Neural progenitor cell (in vitro differentiated cells): ENCODE data around the gene ZPLD1. TPM values are rescaled to one million over a fixed set of nuclear protein-coding genes. Genes with fewer than 3 reads are reported as not detected.

ENCODE experiments used
- DNase-seq: peaks from one replicate; pipeline ENCODE4 v3.0.0-alpha.2; 2016; ENCODE audit warnings: low spot score
- H2AFZ ChIP-seq: fragments of 200-600 bp; sonication (generic); replicated peaks from 2 replicates; pipeline ENCODE4 v1.6.1; 2016; ENCODE audit warnings: antibody characterized with exemption
- H3F3A ChIP-seq: fragments of 200-600 bp; sonication (generic); 2 replicates; pipeline ENCODE4 v1.6.1; 2016; ENCODE audit warnings: antibody characterized with exemption, low read depth
- H3K27ac ChIP-seq: fragments of 200-600 bp; sonication (generic); 2 replicates; pipeline ENCODE4 v1.5.1; 2016; ENCODE audit warnings: mild to moderate bottlenecking
- H3K27me3 ChIP-seq: fragments of 200-600 bp; sonication (generic); 2 replicates; pipeline ENCODE4 v1.6.1; 2016; ENCODE audit warnings: mild to moderate bottlenecking, moderate library complexity
- H3K36me3 ChIP-seq: fragments of 200-600 bp; sonication (generic); 2 replicates; pipeline ENCODE4 v1.5.1; 2016
- H3K4me1 ChIP-seq: fragments of 200-600 bp; sonication (generic); 2 replicates; pipeline ENCODE4 v1.6.1; 2016; ENCODE audit warnings: mixed run types
- H3K4me2 ChIP-seq: fragments of 200-600 bp; sonication (generic); 2 replicates; pipeline ENCODE4 v1.6.1; 2016
- H3K4me3 ChIP-seq: fragments of 200-600 bp; sonication (generic); 2 replicates; pipeline ENCODE4 v1.5.1; 2016
- H3K79me2 ChIP-seq: fragments of 200-600 bp; sonication (generic); 2 replicates; pipeline ENCODE4 v1.6.1; 2016; ENCODE audit warnings: low read depth
- H3K9ac ChIP-seq: fragments of 200-600 bp; sonication (generic); 2 replicates; pipeline ENCODE4 v1.6.1; 2016
- H3K9me3 ChIP-seq: fragments of 200-600 bp; sonication (generic); 2 replicates; pipeline ENCODE4 v1.5.1; 2016; ENCODE audit warnings: low read depth
- H4K20me1 ChIP-seq: fragments of 200-600 bp; sonication (generic); 2 replicates; pipeline ENCODE4 v1.6.1; 2016; ENCODE audit warnings: low read depth
- H3K27ac Mint-ChIP-seq: 3 replicates; pipeline ENCODE4 v1.8.0; 2021; ENCODE audit warnings: mixed read lengths
- H3K27me3 Mint-ChIP-seq: 2 replicates; pipeline ENCODE4 v1.8.0; 2022; ENCODE audit warnings: low read depth, mild to moderate bottlenecking, inconsistent platforms, moderate library complexity, mixed read lengths; ENCODE audit not compliant: insufficient read depth
- H3K36me3 Mint-ChIP-seq: 3 replicates; pipeline ENCODE4 v1.8.0; 2021; ENCODE audit warnings: mixed read lengths
- H3K4me1 Mint-ChIP-seq: 3 replicates; pipeline ENCODE4 v1.8.0; 2021; ENCODE audit warnings: mixed read lengths
- H3K4me3 Mint-ChIP-seq: 3 replicates; pipeline ENCODE4 v1.8.0; 2021; ENCODE audit warnings: mild to moderate bottlenecking, moderate library complexity, mixed read lengths
- H3K9me3 Mint-ChIP-seq: 3 replicates; pipeline ENCODE4 v1.8.0; 2020; ENCODE audit warnings: mixed read lengths
- EZH2 ChIP-seq: fragments of 200-600 bp; sonication (generic); IDR thresholded peaks from 2 replicates; pipeline ENCODE4 v1.6.1; 2017; ENCODE audit warnings: antibody characterized with exemption, mild to moderate bottlenecking, moderate library complexity
- EZH2phosphoT487 ChIP-seq: fragments of 200-600 bp; sonication (generic); IDR thresholded peaks from 2 replicates; pipeline ENCODE4 v1.6.1; 2017; ENCODE audit warnings: antibody characterized with exemption
- total RNA-seq: library from RNA; depleted of rRNA; stranded (reverse); fragments of >200 nt; gene quantifications from 2 replicates; pipeline ENCODE4 v1.2.3, GENCODE V29; 2015; ENCODE audit warnings: low replicate concordance
- TF ChIP-seq, protein P1 (sequence below): fragments of 200-600 bp; sonication (generic); IDR thresholded peaks from 2 replicates; pipeline ENCODE4 v1.5.1; 2017; ENCODE audit warnings: antibody characterized with exemption, mild to moderate bottlenecking

The ZPLD1 gene
- total RNA-seq: 0.28 and 0.31 TPM in 2 replicates

DNA sequence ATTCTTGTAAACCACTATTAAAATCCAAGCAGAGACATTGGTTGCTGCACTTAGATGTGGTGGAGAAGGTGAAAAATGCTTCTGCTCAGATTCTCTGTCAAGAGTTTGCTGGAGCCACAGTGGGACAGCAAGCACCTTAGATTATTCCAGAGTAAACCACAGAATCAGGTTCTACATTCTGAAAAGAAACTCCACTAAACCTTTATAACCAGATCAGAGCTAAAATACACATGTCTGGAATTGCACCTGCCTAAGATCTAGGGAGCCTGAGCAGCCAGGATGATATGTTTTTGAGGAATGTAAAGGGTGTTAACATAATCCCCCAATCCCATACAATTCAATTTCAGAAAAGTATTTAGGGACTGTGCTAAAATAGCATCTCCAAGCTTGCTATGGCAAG, at the start of gene ZPLD1:
Gene ZPLD1 (plus strand): TSS at position 301 of the 400 bp plus-strand sequence. CDS start 3,473 bp downstream, outside the sequence.
- Mint-ChIP-seq H3K36me3 (no peaks in the 10 kb centered on the region), H3K27ac (no peak within 1 kb of the TSS), H3K27me3 (peaks cover 5% of the 10 kb centered on the region), H3K4me1 (no peaks in the 10 kb centered on the region), H3K9me3 (peaks cover 2% of the 10 kb centered on the region), H3K4me3 (no peak within 1 kb of the TSS)
- Histone ChIP-seq H3K4me2 (no peak within 1 kb of the TSS), H4K20me1 (no peaks in the 10 kb centered on the region), H3F3A (no peaks in the 10 kb centered on the region), H3K36me3 (no peaks in the 10 kb centered on the region), H3K9me3 (no peaks in the 10 kb centered on the region), H3K9ac (no peak within 1 kb of the TSS), H3K27me3 (no peaks in the 10 kb centered on the region), H2AFZ (peak within 1 kb of the TSS; percentile 32), H3K4me1 (no peaks in the 10 kb centered on the region), H3K27ac (no peak within 1 kb of the TSS), H3K79me2 (no peaks in the 10 kb centered on the region), H3K4me3 (no peak within 1 kb of the TSS)
- TF ChIP-seq, protein P1, sequence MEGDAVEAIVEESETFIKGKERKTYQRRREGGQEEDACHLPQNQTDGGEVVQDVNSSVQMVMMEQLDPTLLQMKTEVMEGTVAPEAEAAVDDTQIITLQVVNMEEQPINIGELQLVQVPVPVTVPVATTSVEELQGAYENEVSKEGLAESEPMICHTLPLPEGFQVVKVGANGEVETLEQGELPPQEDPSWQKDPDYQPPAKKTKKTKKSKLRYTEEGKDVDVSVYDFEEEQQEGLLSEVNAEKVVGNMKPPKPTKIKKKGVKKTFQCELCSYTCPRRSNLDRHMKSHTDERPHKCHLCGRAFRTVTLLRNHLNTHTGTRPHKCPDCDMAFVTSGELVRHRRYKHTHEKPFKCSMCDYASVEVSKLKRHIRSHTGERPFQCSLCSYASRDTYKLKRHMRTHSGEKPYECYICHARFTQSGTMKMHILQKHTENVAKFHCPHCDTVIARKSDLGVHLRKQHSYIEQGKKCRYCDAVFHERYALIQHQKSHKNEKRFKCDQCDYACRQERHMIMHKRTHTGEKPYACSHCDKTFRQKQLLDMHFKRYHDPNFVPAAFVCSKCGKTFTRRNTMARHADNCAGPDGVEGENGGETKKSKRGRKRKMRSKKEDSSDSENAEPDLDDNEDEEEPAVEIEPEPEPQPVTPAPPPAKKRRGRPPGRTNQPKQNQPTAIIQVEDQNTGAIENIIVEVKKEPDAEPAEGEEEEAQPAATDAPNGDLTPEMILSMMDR: no peak
- no peak for TF ChIP-seq EZH2phosphoT487
- TF ChIP-seq EZH2: no peak
- no peak for DNase-seq

GRCh38 chr3:102390171-102390864, 44.5 kb upstream of the ZPLD1 start:
- Mint-ChIP-seq H3K4me1 (no peaks in the 10 kb centered on the region), H3K36me3 (no peaks in the 10 kb centered on the region), H3K9me3 (no peaks in the 10 kb centered on the region), H3K27me3 (peaks cover 3% of the 10 kb centered on the region), H3K27ac (no peak overlapping the region), H3K4me3 (no peak overlapping the region)
- no peak overlapping the region for H2AFZ ChIP-seq
- H4K20me1 ChIP-seq: no peaks in the 10 kb centered on the region
- H3F3A ChIP-seq: no peaks in the 10 kb centered on the region
- no peaks in the 10 kb centered on the region for H3K27me3 ChIP-seq
- H3K9me3 ChIP-seq: peaks cover 1% of the 10 kb centered on the region
- H3K4me2 ChIP-seq: no peak overlapping the region
- no peaks in the 10 kb centered on the region for H3K79me2 ChIP-seq
- H3K4me3 ChIP-seq: no peak overlapping the region
- no peak for DNase-seq
- no peak overlapping the region for H3K9ac ChIP-seq
- no peaks in the 10 kb centered on the region for H3K4me1 ChIP-seq
- H3K36me3 ChIP-seq: no peaks in the 10 kb centered on the region
- no peak overlapping the region for H3K27ac ChIP-seq
- TF ChIP-seq, protein P1: no peak
- no peak for TF ChIP-seq EZH2
- no peak for TF ChIP-seq EZH2phosphoT487

GRCh38 chr3:102390916-102391315, 43.9 kb upstream of the ZPLD1 start:
- Histone ChIP-seq H4K20me1 (no peaks in the 10 kb centered on the region), H3K4me3 (no peak overlapping the region), H3F3A (no peaks in the 10 kb centered on the region), H3K9me3 (peaks cover 7% of the 10 kb centered on the region), H3K79me2 (no peaks in the 10 kb centered on the region), H3K4me2 (no peak overlapping the region), H3K27ac (no peak overlapping the region), H3K36me3 (no peaks in the 10 kb centered on the region), H2AFZ (no peak overlapping the region), H3K27me3 (no peaks in the 10 kb centered on the region), H3K9ac (no peak overlapping the region), H3K4me1 (no peaks in the 10 kb centered on the region)
- no peak for TF ChIP-seq EZH2phosphoT487
- TF ChIP-seq, protein P1: no peak
- no peak for TF ChIP-seq EZH2
- no peak for DNase-seq
- no peaks in the 10 kb centered on the region for H3K9me3 Mint-ChIP-seq
- H3K27ac Mint-ChIP-seq: no peak overlapping the region
- no peaks in the 10 kb centered on the region for H3K4me1 Mint-ChIP-seq
- peaks cover 3% of the 10 kb centered on the region for H3K27me3 Mint-ChIP-seq
- no peaks in the 10 kb centered on the region for H3K36me3 Mint-ChIP-seq
- no peak overlapping the region for H3K4me3 Mint-ChIP-seq
